NCI-H1694 (cell line): ENCODE data around the gene TXNRD1.
A peak's percentile ranks its signal among the peaks of the same experiment; 100 is the strongest.

Experiments
- DNase-seq: peaks from one replicate; lab custom pipeline; 2025; lab: John Stamatoyannopoulos, UW

Gene TXNRD1

GRCh38 chr12:104351057-104351983 is 135.7 kb downstream of the TXNRD1 start:
- no peak for DNase-seq

- no peak for DNase-seq
These were observed 136.6 kb downstream of the TXNRD1 start for GRCh38 chr12:104352106-104352713.

GRCh38 chr12:104353012-104353981 is 137.7 kb downstream of the TXNRD1 start:
- DNase-seq = no peak

- no peak for DNase-seq
These were observed 138.7 kb downstream of the TXNRD1 start for GRCh38 chr12:104354167-104354867.

- no peak for DNase-seq
These were observed 139.4 kb downstream of the TXNRD1 start for GRCh38 chr12:104354868-104355570.

GRCh38 chr12:104355630-104356029 is 140.1 kb downstream of the TXNRD1 start:
- DNase-seq = no peak

GRCh38 chr12:104356231-104357115 is 140.9 kb downstream of the TXNRD1 start:
- no peak for DNase-seq

GRCh38 chr12:104357421-104357952 is 141.9 kb downstream of the TXNRD1 start:
- DNase-seq = no peak

- DNase-seq = peak; percentile 27
These were observed 142.9 kb downstream of the TXNRD1 start for GRCh38 chr12:104358353-104359003.

- no peak for DNase-seq
These were observed 143.6 kb downstream of the TXNRD1 start for GRCh38 chr12:104359216-104359615.

- DNase-seq = no peak
These were observed 144.6 kb downstream of the TXNRD1 start for GRCh38 chr12:104360157-104360556.

GRCh38 chr12:104360983-104361707 is 145.6 kb downstream of the TXNRD1 start:
- DNase-seq = no peak

GRCh38 chr12:104365921-104366410 is 150.4 kb downstream of the TXNRD1 start:
- DNase-seq = no peak

- no peak for DNase-seq
These were observed 154.1 kb downstream of the TXNRD1 start for GRCh38 chr12:104369708-104370107.

- DNase-seq = no peak
These were observed 155.7 kb downstream of the TXNRD1 start for GRCh38 chr12:104371043-104371870.

- DNase-seq = no peak
These were observed 156.6 kb downstream of the TXNRD1 start for GRCh38 chr12:104372061-104372720.
